Activated CD4-positive, CD25-positive, alpha-beta regulatory T cell treated with anti-CD3 and anti-CD28 coated beads, Interleukin-2, amount 50 U/mL, for 16 hours (primary cell): ENCODE measurements around the gene FLOT1.
"Not testable (repeated sequence)": the region's sequence is repeated elsewhere in the genome, so short reads cannot be mapped to it uniquely, and the experiment has no call there.

Experiments used
- DNase-seq: peaks from one replicate; pipeline ENCODE4 v3.0.0-alpha.2; 2020; ENCODE audit warnings: low read depth, low spot score

FLOT1 gene

DNA sequence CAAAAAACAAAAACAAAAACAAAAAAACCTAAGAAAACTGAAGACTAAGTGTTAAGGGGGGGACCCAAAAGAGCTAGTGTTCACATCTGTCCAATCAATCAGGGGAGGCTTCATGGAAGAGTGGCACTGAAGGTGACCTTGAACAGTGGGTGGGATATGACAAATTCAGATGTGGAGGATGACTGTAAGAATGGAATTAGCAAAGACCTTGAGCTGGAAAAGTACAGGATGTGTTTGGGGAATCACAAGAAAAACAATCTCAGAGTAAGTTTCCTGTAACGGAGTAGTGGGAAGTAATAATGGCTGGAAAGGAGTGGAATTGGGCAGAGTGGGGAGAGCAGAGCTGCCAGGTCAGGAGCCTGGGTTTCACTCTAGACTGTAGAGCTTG, 4.8 kb upstream of the FLOT1 start:
- no peak for DNase-seq

DNA sequence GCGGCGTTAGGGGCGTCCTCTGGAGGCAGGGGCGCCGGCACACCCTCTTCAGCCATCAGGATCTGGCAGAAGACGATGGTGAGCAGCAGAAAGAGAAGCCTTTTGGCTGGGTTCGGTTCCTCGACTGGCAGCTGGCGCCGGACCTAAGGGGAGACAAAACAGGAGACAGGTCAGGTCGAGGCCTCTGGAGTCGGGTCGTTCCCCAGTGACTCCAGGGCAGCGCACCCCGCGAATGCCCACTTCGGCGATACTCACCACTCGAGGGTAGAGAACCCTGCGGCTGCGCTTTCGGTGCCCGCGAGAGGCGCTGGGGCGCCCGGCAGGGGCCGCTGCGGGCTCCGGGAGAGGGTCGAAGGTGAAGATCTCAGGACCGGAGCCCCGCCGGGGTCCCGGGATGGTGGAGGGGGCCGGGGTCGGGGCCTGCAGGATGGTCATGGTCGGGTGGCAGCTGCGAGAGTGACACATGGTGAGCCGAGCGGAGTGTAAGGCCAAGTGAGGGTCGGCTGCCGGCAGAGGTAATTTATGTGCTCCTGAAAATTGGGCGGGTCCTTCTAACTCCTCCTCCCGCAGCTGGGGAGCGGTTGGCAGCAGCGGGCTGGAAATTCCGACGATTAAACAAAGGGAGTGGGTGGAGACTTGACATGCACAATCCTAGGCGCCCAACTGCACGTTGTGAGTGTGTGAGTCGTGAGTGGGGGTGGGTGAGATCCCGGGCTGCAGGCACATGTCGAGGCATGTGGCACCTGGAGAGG, 1.7 kb upstream of the FLOT1 start, which contains the start of gene IER3:
Gene IER3 (minus strand): TSS at position 494 of the 752 bp plus-strand sequence. CDS start 29 bp downstream, at position 465.
- no peak for DNase-seq

- DNase-seq = no peak
Observed at GRCh38 chr6:30743099-30744053, 889 bp upstream of the FLOT1 start.

DNA sequence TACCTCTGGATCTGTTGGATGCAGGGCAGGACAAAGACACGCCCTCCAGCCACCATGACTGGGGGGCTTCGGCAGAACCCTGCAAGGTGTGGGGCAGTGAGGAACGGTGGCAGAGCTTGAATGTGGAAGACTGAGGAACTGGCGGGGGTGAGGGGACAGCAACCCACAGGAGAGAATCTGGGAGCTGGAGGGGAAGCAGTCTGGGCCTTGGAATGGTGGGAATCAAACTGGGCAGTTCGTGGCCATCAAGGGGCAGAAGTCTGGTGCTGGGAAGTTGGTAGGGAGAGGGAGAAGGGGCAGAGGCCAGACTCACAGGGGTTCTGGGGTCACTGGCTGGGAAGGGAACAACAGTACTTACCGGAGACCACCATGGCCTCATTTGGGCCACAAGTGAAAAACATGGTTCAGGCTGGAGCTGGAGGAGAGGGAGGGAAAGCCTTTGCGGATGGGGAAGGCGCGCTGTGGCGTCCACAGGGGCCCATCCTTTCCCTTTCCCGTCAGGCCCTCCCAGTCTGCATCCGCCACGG, 635 bp downstream of the FLOT1 start:
- no peak for DNase-seq

- DNase-seq = no peak
Observed at GRCh38 chr6:30741063-30741779, 1.3 kb downstream of the FLOT1 start.

DNA sequence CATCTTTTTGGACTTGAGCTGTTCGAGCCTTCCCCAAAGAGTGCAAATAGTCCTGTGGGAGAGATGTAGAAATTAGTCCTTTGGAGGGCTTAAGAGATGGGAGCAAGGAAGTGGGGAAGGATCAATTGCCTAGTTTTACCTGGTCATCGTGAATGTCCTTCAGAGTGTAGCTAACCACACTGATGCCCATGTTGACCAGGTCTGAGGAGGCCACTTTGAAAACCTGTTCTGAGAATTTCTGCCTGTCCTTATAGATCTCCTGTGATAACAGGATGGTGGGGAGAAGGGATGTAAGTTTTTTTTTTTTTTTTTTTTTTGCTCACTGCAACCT, 2.0 kb downstream of the FLOT1 start:
- DNase-seq = no peak

DNA sequence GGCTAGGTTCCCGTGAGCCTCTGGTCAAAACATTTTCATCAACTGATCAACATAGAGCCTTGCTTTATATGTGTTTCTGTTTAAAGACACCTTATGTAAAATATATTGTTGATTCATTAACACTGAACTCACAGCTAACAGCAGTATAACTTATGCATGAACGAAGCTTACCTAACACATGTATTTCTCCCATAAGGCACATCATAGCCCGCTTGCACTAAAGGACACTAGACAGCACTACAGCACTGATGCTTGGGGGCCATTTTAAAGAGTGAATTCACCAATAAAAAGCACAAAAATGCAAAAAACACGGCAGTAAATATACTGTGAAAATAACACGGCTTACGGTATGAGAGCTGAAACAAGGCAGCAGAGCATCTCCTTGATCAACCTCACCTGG, 4.0 kb downstream of the FLOT1 start:
- no peak for DNase-seq

GRCh38 chr6:30735668-30736314, 6.7 kb downstream of the FLOT1 start:
- no peak for DNase-seq

DNA sequence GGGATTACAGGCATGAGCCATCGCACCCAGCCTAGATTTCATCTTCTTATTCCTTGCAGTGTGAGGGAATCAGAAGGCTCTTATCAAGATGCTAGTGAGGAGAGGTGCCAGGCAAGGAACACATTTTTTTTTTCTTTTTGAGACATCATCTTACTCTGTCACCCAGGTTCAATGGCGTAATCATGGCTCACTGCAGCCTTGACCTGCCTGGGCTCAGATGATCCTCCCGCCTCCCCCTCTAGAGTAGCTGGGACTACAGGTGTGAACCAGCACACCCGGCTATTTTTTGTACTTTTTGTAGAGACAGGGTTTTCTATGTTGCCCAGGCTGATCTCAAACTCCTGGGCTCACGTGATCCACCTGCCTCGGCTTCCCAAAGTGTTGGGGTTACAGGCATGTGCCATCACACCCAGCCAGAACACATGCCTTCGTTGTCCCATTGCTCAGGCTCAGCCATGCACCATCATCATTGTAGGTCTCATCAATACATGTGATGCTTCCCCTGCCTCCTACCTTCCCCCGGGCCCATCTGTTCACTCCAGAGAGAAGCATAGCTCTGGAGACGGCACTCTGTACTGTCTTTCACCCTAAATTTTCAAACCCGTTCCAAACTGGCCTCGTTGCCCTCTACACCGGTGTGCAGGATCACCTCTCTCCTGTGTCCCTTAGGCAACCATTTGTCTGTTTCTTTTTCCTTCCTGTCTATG, 10.1 kb downstream of the FLOT1 start:
- DNase-seq = no peak

- DNase-seq = peak; percentile 66
Observed at GRCh38 chr6:30730601-30731435, 11.7 kb downstream of the FLOT1 start.

GRCh38 chr6:30727920-30728553, 14.4 kb downstream of the FLOT1 start:
- no peak for DNase-seq

DNA sequence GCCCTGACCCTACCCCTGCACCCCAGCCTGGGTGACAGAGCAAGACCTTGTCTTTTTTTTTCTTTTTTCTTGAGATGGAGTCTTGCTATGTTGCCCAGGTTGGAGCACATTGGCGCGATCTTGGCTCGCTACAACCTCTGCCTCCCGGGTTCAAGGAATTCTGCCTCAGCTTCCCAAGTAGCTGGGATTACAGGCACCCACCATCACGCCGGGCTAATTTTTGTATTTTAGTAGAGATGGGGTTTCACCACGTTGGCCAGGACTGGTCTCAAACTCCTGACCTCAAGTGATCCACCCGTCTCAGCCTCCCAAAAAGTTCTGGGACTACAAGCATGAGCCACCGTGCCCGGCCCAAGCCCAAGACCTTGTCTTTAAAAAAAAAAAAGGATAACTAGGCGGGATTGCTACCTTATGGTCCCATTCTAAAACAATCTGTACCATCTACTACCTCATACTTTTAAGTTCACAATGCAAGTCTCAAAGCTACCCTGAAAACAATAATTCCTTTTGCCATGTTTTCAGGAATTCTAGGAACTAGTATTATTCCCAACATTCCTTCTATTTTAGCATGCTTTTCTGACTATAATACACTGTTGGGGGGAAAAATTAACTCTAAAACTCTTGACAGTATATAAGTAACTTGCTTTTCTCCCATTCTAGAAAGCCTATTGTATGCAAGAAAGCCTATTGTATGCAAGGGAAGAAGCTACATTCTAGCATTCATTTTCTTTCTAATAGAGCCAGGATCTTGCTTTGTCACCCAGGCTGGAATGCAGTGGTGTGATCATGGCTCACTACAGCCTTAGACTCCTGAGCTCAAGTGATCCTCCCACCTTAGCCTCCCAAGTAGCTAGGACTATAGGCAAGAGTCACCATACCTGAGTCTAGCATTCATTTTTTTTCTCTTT, 15.7 kb downstream of the FLOT1 start:
- no peak for DNase-seq

DNA sequence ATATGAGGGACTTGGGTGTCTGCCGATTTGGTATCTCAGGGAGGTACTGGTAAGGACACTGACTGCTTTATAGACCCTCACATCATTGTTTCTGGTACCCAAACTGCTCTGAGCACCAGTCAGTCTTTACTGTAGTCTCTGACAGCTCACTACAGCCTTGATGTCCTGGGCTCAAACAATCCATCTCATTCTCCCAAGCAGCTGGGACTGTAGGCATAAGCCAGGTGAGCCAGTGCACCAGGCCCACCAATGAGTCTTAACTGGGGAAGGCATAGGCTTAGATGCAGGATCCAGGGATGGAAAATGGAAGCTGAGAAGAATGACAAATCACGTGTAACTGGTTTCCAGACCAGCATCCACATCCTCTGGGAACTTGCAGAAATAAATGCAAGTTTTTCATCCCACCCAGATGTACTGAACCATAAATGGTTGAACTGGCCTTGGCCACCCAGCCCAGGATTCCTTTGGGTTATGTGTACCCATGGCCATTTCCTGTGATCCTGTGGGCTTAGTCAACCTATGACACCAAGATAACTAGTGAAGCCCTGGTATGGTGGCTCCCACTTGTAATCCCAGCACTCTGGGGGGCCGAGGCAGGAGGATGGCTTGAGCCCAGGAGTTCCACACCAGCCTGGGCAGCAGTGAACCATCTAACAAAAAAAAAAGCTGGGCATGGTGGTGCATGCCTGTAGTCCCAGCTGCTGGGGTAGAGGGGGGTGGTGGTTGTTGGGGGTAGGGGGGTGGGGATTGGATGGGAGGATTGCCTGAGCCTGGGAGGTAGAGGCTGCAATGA, 16.6 kb downstream of the FLOT1 start:
- no peak for DNase-seq

DNA sequence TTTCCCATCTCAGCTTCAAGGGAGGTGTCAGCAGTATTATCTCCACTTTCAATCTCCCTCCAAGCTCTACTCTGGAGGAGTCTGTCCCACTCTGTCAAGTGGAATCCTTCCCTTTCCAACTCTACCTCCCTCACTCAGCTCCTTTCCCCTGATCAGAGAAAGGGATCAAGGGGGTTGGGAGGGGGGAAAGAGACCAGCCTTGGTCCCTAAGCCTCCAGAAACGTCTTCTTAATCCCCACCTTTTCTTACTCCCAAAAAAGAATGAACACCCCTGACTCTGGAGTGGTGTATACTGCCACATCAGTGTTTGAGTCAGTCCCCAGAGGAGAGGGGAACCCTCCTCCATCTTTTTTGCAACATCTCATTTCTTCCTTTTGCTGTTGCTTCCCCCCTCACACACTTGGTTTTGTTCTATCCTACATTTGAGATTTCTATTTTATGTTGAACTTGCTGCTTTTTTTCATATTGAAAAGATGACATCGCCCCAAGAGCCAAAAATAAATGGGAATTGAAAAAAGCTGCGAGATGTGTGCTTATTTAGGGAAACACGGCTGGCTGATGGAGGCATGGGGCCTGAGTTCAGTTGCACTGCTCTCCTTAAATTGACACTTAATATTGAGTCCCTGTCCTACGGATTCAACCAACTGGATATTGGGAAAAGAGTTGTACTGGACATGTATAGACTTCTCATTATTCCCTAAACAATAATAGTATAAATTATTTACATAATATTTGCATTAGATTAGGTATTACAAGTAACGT, 17.4 kb downstream of the FLOT1 start:
- no peak for DNase-seq

DNA sequence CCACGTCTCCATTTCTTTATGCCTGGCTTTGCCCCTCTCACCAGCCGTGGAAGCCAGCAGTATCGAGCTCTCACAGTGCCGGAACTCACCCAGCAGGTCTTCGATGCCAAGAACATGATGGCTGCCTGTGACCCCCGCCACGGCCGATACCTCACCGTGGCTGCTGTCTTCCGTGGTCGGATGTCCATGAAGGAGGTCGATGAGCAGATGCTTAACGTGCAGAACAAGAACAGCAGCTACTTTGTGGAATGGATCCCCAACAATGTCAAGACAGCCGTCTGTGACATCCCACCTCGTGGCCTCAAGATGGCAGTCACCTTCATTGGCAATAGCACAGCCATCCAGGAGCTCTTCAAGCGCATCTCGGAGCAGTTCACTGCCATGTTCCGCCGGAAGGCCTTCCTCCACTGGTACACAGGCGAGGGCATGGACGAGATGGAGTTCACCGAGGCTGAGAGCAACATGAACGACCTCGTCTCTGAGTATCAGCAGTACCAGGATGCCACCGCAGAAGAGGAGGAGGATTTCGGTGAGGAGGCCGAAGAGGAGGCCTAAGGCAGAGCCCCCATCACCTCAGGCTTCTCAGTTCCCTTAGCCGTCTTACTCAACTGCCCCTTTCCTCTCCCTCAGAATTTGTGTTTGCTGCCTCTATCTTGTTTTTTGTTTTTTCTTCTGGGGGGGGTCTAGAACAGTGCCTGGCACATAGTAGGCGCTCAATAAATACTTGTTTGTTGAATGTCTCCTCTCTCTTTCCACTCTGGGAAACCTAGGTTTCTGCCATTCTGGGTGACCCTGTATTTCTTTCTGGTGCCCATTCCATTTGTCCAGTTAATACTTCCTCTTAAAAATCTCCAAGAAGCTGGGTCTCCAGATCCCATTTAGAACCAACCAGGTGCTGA, 18.4 kb downstream of the FLOT1 start:
- DNase-seq = not testable (repeated sequence)
